ENCODE measurements around the gene LONRF3.
"Not testable (repeated sequence)": the region's sequence is repeated elsewhere in the genome, so short reads cannot be mapped to it uniquely, and the experiment has no call there.

The LONRF3 gene

DNA sequence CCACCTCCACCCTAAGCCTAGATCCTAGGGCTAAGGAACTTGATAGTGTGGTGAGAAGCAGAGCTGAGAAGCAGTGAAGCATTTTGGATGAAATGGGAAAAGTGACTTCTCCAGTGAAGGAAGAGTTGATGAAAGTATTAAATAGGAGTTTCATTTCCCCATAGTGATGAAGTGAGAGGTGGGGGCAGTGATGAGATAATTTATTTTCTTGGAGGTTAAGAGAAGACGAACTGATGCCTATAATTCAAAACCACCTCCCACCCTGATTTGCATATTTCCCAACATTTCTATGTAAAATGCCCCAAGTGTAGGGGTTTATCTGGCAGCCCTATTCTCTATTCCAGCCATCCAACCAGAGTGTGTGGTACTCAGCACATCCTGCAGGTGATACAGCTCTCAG is 6.3 kb downstream of the LONRF3 start:
- TF ChIP-seq, protein P1, sequence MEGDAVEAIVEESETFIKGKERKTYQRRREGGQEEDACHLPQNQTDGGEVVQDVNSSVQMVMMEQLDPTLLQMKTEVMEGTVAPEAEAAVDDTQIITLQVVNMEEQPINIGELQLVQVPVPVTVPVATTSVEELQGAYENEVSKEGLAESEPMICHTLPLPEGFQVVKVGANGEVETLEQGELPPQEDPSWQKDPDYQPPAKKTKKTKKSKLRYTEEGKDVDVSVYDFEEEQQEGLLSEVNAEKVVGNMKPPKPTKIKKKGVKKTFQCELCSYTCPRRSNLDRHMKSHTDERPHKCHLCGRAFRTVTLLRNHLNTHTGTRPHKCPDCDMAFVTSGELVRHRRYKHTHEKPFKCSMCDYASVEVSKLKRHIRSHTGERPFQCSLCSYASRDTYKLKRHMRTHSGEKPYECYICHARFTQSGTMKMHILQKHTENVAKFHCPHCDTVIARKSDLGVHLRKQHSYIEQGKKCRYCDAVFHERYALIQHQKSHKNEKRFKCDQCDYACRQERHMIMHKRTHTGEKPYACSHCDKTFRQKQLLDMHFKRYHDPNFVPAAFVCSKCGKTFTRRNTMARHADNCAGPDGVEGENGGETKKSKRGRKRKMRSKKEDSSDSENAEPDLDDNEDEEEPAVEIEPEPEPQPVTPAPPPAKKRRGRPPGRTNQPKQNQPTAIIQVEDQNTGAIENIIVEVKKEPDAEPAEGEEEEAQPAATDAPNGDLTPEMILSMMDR (IDR thresholded peaks at IDR 0.05; ENCODE audit: insufficient read depth, low read depth, low read length, missing control alignments), result no peak
- DNase-seq (ENCODE audit: low read depth), result no peak
- H3K4me3 ChIP-seq (ENCODE audit: low read depth, low read length), result no peak overlapping the region

DNA sequence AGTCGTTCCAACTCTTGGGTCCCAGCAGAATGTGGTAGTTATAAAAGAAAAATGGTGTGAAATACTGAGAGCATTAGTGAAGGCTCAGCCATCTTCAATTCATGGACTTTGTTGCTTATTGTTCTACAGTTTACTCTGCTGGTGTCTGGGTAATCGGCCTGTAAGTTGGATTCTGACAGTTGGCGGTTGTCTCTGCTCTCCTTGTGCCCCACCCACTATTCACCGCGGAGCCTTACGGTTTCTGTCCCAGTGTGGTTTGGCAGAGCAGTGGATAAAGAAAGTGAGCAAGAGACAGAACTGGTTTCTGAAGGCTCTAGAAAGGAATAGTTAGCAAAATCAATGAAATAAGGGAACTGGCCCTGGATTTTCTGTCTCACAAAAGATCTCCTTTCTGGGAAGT is 9.1 kb downstream of the LONRF3 start:
- no peak for DNase-seq (ENCODE audit: low read depth)
- no peak overlapping the region for H3K4me3 ChIP-seq (ENCODE audit: low read depth, low read length)
- TF ChIP-seq, protein P1 (IDR thresholded peaks at IDR 0.05; ENCODE audit: insufficient read depth, low read depth, low read length, missing control alignments), result no peak

DNA sequence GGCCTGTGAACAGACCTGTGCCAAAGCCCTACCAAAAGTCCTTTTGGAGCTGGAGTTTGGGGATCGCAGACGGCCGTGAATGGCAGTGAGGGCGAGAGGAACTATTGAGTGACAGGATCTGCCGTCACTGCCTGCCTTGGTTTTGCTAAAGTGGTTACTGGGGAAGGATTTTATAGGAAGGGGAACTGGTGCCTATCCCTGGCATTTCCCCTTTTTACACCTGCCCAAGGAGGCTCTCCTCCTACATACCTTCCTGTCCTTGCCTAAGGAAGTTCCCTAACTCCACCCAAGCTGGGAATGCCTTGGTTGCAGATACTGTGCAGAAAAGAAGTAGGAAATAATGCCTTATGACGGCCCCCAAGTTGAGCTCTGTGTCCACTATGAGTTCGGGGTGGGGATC is 14.5 kb downstream of the LONRF3 start:
- TF ChIP-seq, protein P1 (IDR thresholded peaks at IDR 0.05; ENCODE audit: insufficient read depth, low read depth, low read length, missing control alignments), result no peak
- H3K4me3 ChIP-seq (ENCODE audit: low read depth, low read length), result no peak overlapping the region
- no peak for DNase-seq (ENCODE audit: low read depth)

DNA sequence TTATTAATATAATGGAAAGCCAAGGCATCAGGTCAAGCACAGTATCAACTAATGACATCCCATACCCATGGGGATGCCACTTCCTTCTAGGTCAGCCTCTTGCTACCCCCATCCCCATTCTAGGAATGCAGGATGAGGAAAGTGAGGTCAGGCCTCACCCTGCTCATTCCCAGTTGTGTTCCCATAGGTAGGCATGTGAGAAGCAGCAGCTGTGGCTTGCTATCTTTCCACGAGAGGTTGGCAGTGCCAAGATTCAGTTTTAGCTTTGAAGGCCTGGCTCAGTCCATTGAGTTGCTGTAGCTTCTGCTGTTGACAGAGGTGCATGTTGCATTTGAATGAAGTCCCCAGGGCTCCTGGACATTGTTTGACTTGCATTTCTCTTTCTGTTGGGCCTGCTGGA is 15.5 kb downstream of the LONRF3 start:
- DNase-seq (ENCODE audit: low read depth), result no peak
- TF ChIP-seq, protein P1 (IDR thresholded peaks at IDR 0.05; ENCODE audit: insufficient read depth, low read depth, low read length, missing control alignments), result no peak
- H3K4me3 ChIP-seq (ENCODE audit: low read depth, low read length), result no peak overlapping the region

DNA sequence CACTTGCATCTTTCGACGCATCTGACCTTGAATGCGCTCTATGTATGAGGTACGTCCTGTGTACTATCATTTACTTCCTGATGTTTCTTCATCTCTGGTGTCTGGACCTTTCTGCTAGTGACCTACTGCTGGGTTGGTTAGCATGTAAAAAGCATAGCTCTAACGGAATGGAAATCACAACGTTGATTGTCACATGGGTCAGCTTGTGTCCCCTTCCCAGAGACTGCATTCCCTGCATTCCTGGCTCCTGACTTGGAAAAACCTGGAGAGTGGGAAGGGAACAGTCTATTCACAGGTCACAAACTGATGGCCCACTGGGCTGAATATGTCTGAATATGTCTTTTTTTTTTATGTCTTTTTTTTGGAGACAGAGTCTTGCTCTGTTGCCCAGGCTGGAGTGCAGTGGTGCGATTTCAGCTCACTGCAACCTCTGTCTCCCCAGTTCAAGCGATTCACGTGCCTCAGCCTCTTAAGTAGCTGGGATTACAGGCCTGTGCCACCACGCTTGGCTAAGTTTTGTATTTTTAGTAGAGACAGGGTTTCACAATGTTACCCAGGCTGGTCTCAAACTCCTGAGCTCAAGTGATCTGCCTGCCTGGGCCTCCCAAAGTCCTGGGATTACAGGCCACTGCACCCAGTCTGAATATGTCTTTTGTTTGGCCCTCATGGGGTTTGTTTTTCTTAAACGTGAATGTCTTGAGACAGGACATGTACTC is 16.3 kb downstream of the LONRF3 start:
- H3K4me3 ChIP-seq (ENCODE audit: low read depth, low read length), result no peak overlapping the region
- DNase-seq (ENCODE audit: low read depth), result no peak
- TF ChIP-seq, protein P1 (IDR thresholded peaks at IDR 0.05; ENCODE audit: insufficient read depth, low read depth, low read length, missing control alignments), result no peak

DNA sequence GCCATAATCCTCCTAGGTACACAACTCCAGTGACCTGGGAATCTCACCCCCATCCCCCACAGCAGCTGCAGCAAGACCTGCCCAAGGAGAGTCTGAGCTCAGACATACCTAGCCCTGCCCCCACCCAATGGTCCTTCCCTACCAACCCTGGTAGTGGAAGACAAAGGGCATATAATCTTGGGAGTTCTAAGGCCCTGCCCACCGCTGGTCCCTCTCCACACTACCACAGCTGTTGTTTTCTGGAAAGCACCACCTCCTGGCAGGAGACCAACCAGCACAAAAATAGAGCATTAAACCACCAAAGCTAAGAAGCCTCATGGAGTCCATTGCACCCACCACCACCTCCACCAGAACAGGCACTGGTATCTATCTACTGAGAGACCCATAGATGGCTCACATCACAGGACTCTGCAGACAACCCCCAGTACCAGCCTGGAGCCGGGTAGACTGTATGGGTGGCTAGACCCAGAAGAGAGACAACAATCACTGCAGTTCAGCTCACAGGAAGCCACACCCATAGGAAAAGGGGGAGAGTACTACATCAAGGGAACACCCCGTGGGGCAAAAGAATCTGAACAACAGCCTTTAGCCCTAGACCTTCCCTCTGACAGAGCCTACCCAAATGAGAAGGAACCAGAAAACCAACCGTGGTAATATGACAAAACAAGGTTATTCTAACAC is 18.2 kb downstream of the LONRF3 start:
- DNase-seq (ENCODE audit: low read depth); H3K4me3 ChIP-seq (ENCODE audit: low read depth, low read length): not testable (repeated sequence)

DNA sequence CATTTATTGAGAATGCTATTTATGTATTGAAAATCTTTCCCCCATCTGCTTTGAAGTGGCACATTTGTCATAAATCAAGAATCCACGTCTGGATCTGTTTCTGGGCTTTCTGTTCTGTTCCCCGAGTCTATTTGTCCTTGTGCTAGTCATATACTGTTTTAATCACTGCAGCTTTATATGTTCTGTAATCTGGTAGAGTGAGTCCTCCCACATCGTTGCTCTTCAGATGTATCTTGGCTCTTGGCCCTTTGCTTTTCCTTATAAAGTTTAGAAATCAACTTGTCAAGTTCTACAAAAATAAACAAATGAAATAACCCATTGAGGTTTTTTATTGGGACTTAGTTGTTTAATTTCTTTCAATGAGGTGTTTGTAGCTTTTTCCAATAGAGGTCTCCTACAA is 29.0 kb downstream of the LONRF3 start:
- no peak overlapping the region for H3K4me3 ChIP-seq (ENCODE audit: low read depth, low read length)
- TF ChIP-seq, protein P1 (IDR thresholded peaks at IDR 0.05; ENCODE audit: insufficient read depth, low read depth, low read length, missing control alignments), result no peak
- DNase-seq (ENCODE audit: low read depth), result no peak

Data from GM12865 (cell line).